CMK (cell line): ENCODE results near the gene SLC38A5.

Source experiments
- DNase-seq: peaks from one replicate; pipeline ENCODE4 v3.0.0-alpha.2; 2010; ENCODE audit warnings: low read depth

Gene SLC38A5

DNA sequence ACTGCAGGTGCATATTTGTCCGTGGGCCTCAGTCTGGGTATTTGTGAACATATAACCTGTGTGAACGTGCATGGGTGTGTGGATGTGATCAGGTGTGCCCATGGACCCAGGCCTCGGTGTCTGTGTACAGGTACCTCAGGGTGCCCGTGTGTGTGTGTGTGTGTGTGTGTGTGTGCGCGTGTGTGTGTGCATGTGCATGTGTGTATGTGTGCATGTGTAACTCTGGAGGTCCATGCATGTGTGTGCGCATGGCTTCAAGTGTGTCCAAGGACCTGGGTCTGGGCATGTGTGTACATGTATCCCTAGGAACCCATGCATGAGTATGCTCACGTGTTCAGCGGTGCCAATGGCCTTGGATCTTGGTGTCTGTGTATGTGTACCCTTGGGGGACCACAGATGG lies 21.7 kb upstream of the SLC38A5 start:
- no peak for DNase-seq

DNA sequence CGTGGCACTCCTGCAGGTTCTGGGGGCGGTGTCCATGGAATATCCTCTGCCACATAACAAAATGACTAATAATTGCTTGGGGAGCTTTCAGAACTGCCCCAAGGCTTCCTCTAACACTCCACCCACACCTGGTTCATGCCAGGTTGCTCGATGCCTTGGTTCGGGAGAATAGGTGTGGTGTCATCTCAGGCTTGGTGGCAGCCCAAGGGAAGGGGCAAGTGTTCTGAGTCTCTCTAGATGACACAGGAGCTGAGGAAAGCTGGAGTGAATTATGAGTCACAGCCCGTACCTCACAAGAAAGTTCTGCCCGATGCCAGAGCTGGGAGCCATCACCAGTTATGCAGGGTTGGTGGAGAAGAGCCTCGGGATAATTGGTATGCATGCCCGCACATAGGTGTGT lies 20.6 kb upstream of the SLC38A5 start:
- no peak for DNase-seq

DNA sequence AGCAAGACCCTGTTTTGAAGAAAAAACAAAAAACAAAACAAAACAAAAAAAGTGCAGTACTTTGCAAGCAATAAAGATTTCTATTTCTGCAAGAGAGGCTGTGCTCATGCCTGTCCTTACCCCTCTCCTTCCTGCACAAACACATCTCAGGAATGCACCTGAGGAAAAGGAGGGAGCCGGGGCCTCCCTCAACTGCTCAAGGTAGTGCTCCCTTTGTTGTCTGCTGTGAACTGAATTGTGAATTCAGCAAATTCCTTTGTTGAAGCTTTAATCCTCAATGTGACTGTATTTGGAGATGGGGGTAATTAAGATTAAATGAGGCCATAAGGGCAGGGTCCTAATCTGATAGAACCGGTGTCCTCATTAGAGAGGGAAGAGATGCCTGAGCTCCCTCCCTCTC lies 19.8 kb upstream of the SLC38A5 start:
- DNase-seq, result no peak

DNA sequence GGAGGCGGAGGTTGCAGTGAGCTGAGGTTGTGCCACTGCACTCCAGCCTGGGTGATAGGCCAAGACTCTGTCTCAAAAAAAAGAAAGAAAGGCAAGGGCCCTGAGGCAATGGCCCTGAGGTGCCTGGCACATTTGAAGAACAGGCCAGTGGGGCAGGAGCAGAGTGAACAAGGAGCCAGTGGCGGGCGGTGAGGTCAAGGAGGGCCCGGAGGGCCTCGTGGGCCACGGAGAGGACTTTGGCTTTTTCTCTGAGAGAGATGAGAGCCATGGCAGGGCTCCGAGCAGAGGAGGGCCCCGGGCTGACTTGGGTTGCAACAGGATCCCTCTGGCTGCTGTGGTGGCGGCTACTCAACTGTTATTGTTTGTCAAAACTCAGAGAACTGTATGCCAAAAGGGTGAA lies 19.2 kb upstream of the SLC38A5 start:
- DNase-seq, result no peak

DNA sequence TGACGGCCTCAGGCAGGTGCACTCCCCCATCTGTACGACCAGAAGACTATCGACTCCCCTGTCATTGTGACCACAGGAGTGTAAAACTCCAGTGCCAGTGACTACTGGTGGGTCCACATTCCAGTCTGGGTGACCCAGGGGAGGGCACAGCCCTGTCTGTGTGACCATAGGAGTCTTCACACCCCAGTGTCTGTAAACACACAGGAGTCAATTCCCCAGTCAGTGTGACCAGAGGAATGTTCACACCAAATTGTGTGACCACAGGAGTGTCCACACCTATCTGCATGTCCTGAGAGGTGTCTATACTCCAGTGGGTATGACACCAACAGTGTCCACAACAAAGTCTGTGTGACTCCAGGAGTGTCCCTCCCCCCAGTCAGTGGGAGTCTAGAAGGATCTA lies 18.0 kb upstream of the SLC38A5 start:
- no peak for DNase-seq

DNA sequence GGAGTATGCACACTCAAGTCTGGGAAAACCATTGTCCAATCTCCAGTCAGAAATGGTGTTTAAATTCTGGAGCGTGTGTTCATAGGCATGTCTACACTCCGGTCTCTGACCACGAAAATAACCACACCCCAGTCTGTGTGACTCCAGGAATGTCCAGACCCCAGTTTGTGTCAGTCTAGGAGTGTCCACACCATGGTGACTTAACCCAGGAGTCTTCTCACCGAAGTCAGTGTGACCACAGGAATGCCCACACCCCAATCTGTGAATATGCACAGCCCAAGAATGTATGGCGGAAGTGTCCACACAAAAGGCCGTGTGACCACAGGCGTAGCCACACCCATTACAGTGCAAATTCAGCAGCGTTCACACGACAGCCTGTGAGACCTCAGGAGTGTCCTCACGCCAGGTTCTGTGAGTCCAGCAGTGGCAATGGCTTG lies 17.3 kb upstream of the SLC38A5 start:
- peak; percentile 76 for DNase-seq

DNA sequence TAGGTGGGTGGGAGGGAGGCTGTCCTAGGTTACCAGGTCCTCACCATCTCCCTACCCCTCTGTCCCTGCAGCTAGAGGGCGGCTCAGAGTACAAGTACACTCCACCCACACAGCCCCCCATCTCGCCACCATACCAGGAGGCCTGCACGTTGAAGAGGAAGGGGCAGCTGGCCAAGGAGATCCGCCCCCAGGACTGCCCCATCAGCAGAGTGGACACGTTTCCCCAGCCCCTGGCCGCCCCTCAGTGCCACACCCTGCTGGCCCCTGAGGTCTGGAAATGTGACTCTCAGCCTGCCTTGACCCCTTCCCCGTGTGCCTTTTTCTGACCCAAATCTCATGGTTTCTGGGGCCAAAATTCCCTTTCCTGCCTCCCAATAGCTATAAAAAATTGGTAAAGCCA lies 12.5 kb upstream of the SLC38A5 start:
- DNase-seq, result no peak

DNA sequence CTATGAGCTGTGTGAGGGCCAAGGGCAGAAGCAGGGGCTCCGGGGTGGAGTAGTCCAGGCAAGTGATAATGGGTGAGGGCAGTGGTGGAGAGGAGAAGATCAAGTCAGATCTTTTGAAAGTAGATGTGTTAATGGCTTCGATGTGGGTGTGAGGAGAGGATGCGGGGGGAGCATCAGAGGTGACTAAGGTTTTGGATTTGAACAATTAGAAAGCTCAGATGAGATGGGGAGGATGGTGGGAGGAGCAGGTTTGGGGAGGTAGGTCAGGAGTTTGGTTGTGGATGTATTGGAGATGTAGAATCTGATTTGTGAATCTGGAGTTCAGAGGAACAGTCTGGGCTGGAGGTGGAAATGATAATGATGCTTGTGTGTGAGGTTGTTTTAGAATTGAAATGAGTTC lies 10.5 kb upstream of the SLC38A5 start:
- DNase-seq, result no peak

DNA sequence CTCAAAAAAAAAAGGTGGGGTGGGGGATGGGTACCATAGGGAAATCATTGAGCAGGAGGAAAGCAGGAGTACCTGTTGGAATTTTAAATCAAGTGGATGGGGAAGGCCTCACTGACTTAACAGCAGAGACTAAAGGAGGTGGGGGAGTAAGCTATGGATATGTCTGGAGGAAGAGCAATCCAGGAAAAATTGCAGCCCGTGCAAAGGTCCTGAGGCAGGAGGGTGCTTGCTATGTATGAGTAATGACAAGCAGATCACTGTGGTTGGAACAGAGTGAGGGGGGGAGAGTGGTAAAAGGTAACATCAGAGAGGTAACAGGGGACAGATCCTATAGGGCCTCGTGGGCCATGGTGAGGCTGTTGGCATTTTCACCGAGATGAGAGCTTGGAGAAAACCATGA lies 10.1 kb upstream of the SLC38A5 start:
- no peak for DNase-seq

DNA sequence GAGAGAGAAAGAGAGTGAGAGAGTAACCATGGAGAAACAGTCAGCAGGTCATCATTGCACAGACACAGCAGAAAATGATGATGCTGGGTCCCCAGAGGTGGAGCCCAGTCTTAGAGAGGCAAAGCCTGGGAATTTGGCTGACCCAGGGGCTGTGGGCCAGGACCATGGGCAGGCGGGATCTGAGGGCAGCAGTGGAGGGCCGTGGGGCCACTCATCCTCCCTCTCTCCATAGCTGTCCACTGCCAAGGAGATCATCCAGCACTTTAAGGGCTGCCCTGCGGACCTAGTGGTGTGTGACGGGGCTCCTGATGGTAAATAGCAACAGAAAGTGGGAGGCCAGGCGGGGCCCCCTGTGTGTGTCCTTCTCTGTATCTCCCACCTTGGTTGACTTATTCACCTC lies 8.7 kb upstream of the SLC38A5 start:
- no peak for DNase-seq

DNA sequence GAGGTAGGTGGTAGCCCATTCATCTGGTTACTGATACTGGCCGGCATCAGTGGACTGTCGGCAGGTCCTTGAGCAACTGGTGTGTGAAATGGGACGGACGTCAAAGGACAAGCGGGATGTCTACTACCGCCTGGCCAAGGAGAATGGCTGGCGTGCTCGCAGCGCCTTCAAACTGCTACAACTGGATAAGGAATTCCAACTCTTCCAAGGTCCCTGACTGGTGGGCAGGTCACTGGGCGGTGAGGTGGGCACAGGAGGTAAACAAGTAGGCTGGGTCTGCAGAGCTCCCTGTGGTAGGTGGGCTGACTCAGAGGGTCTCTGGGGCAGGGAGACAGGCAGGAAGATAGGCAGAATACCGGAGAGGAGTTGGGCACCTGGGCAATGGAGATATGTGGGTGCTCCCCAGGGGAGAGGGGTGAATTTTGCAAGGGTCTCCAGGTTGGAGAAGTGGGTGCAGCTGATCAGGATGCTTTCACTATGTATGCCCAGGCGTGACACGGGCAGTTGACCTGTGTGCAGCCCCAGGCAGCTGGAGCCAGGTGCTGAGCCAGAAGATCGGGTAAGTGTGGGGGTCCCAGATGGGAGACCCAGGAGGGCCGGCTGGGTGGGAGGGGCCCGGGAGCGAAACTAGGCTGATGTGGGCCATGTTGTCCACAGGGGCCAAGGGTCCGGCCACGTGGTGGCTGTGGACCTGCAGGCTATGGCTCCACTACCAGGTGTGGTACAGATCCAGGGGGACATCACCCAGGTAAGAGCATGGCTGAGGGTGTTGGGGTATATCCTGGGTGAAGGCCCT lies 8.1 kb upstream of the SLC38A5 start:
- DNase-seq, result no peak

DNA sequence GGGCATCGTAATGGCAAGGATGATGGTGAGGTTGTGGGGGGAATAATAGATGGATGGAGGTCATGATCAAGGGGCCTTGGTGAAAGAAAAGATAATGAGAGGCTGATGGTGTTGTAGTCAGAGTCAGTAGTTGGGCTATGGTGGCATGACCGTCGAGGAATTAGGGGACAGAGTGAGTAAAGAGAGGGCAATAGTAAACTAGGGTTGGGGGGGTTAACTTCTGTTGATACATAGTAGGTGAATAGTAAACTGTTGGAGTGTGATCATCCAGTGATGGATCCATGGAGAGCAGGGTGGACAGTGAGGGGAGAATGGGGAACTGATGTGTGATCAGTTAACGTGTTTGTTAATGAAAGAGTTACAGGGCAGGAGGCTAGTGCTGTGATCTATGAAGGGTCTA lies 6.9 kb upstream of the SLC38A5 start:
- DNase-seq, result no peak

DNA sequence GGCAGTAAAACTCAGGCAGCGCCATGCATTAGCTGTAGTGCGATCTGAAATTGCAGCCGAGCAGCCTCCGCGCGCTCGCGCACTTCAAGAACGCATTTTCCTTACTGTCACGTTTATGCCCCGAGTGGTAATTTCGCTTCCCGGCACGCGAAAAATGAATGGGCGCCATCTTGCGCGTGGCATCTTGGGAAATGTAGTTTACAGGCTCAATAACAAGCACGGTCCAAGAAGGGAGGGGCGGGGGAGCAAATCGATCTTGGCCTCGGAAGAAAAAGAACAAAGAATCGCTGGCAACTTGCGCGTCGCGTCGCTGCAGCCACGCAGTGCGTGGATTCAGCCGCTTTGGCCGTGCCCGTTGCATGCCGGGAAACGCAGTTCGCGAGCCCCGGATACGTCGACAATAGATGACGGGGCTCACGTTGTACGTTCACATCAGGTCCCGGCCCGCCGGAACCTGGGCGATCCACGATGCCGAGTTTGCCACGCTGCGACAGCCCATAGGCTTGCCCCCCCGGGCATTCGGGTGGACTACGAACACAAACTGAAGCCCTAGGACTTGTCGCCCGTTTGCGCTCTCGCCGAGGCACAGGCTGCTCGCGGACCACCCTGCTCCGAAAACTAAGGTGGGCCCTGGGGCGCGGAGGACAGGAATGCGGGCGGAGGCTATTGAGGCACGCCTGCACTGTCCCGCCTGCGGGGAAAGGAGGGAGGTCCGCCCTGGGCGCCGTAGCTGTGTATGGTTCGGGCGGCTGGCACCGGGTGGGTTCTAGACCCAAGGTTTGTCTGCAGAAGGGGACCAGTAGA lies 5.9 kb upstream of the SLC38A5 start, which contains the start of gene FTSJ1:
TSS of gene FTSJ1 (plus strand) at position 426 of the 804 bp plus-strand sequence. CDS start 1,849 bp downstream, outside the sequence.
- peak; percentile 93 for DNase-seq

DNA sequence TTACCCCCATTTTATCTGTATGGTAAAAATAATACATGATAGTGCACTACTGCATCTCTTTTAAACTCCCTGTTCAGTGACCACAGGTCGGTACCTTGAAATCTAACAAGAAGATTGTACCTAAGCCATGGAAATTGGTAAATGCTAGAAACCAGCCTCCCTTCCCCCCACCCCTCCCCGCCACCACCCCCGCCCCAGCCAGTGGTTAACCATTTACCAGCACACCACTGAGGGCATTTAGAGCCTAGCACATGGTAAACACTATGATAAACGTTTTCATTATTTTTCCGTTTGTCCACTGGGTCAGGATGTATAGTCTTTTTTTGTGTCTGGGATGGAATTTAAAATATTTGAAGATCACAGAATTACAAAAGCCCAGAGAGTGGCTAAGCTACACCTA lies 5.2 kb upstream of the SLC38A5 start:
- no peak for DNase-seq

DNA sequence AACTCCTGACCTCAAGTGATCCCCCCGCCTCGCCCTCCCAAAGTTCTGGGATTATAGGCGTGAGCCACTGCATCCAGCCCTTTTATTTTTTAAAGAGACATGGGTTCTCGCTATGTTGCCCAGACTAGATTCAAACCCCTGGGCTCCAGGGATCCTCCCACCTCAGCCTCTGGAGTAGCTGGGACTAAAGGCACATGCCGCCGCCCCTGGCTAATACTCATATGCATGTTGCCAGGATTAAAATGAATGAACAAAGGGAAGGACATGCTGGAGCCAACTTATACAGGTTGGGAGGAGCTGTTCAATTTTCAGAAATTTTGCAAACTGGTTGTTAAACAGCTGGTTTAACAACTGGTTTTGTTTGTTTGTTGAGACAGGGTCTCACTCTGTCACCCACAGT lies 4.5 kb upstream of the SLC38A5 start:
- DNase-seq, result no peak

DNA sequence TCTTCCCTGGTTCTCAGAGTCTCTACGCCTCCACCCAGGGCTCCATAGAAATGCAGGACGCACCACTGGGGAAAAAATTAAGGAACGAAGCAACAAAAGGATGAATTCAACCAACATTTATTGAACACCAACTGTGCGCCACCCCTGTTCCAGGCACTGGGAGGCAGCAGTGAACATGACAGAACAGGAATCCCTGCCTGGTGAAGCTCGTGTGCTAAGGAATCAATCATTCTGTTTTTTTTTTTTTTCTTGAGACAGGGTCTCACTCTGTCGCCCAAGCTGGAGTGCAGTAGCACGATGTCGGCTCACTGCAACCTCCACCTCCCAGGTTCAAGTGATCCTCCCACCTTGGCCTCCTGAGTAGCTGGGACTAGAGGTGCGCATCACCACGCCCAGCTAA lies 4.1 kb upstream of the SLC38A5 start:
- DNase-seq, result no peak

DNA sequence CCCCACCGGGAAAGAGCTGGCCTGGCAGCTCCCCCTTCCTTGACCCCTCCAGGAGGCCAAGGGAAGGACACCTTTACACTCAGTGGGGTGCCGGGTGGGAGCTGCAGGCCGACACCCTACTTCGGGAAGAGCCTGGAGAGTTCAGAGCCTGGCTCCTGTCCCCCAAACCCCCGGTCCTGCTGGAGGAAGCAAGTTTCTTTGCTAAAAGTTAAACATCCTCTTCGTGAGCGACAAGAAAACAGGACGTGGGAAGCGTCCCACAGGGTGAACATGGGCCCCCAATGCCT lies 3.6 kb upstream of the SLC38A5 start:
- DNase-seq, result no peak

DNA sequence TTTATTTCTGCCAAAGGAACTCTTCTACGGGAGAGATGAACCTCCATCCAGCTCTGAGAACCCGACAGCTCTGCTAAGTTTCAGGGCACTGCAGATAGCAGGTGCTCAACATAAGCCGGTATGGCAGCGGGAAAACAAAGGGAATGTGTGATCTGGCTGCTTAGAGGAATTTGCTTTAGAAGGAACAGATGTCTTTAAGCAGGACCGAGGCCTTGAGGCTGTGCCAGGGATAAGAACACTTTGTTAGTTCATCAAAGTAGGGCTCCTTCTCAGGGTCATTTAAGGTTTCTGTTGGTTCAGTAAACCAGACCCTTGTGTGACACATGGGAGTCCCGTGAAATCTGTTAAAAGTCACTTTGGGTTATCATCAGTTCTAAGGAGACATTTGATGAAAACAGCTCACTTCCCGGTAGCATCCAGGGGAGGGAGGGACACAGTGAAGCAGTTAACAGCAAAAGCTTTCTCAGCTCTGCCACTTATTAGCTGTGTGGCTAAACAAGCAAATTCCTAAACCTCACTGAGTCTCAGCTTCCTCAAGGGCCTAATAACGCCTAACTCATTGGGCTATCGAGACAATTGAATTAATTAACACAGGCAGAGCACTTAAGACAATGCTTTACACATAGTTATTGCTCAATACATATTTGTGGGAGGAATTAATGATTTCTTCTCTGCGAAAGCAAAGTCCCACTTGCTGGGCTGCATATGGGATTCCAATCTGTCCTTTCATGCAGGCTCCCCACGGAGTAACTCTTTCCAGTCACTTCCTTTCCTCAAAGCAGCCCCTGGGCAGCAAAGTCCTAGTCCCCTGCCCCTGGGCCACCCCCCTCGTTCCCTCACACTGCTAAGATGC lies 3.0 kb upstream of the SLC38A5 start:
- DNase-seq, result no peak

DNA sequence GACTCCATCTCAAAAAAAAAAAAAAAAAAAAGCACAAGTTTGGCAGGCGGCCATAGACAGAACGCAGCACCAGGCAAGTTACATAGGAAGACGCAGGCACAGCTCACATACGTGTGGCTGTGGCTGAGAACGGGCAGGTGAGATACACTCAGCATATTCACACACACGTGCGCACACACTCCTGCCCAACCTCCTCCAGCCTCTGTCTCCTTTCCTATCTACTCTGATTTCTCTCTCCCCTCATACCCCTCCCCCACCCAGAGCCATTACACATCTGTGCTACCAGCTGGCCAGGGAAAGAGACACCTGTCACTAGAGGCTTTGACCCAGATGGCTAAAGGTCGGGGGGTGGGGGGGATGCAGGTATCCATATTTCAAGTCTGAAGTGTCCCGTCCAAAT lies 2.2 kb upstream of the SLC38A5 start:
- DNase-seq, result no peak

DNA sequence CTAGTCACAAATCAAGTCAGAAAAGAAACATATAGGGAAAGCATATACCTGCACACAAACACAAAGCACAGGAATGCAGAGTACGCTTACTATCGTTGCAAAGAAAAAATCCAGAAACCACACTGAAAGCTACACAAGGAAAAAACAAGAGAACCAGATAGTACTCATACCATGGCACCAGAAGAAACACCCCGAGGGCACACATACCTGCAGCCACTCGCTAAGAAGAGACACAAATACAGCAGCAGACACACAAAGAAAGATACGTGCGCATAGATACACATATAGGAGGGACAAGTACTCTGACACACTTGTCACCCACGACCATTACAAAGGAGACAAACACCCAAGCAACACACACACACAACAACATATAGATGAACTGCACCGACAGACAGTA lies 1.4 kb upstream of the SLC38A5 start:
- no peak for DNase-seq

DNA sequence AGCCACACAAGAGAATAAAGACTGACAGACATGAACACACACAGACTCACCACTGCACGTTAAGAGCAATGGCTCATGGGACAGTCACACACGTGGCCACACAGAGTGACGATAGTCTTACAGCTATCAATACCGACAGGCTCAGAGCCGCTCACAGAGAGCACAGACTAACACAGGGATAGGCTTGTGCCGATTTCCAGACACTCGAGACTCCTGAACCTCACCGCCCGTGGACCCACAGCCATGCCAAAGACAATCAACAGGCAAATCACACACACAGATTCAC lies 716 bp upstream of the SLC38A5 start:
- DNase-seq, result no peak

DNA sequence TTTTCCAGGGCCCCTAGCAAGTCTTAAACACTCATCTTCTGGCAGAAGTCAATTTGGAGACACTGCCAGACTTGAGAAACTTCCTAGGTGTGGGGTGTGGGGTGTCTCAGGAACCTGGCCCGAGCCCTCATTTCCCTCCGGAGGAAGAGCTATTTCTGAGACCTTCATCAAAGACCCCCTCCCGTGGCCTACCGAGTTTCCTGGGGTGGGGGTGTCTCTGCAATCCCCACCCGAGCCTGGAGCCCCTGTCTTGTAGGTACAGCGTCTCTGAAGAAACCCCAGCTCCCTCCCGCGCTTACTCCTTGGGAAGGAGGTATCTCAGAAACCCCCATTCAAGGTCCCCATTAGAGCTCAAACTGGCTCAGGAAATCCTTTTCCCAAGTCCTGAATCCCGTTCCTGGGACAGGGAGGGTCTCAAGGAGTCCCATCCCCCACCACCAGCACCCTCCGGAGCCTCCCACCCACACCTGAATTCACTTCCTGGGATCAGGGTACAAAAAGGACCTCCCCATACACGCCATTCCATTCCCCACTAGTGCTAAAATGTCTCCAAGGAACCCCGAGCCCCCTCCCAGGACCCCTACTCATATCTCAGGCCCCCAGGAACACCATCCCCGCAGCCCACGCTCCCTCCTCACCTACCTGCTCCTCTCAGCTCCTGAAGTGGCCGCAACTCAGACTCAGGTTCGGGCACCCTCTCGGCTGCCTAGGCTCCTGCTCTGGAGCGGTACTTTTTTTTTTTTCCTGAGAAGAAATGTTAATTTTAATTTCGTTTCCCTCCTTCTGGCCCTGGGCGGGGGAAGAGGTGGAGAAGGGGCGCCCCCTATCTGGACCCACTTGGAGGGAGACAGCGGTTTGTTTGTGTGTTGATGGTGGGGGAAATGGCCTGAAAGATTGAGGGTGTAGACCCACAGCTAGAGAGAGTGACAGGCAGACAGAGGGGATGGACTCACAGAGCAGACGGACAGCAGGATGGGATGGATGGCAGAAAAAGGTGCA lies 1.1 kb downstream of the SLC38A5 start:
- no peak for DNase-seq
